OCI-M2 (cell line): ENCODE measurements around the gene ELK3.

ENCODE experiments used
- DNase-seq: peaks from one replicate; lab custom pipeline; 2025; ENCODE audit not compliant: unreplicated experiment; lab: John Stamatoyannopoulos, UW

Gene ELK3

GRCh38 chr12:96211988-96212387, 17.8 kb downstream of the ELK3 start:
- no peak for DNase-seq

GRCh38 chr12:96212456-96213375, 18.5 kb downstream of the ELK3 start:
- no peak for DNase-seq

- no peak for DNase-seq
These were observed 19.7 kb downstream of the ELK3 start for GRCh38 chr12:96213869-96214268.

GRCh38 chr12:96215919-96216273, 21.7 kb downstream of the ELK3 start:
- no peak for DNase-seq

- DNase-seq: no peak
These were observed 25.0 kb downstream of the ELK3 start for GRCh38 chr12:96218989-96219678.

GRCh38 chr12:96219700-96220206, 25.6 kb downstream of the ELK3 start:
- no peak for DNase-seq

- no peak for DNase-seq
These were observed 26.7 kb downstream of the ELK3 start for GRCh38 chr12:96220902-96221301.

- no peak for DNase-seq
These were observed 27.2 kb downstream of the ELK3 start for GRCh38 chr12:96221391-96221790.

GRCh38 chr12:96223411-96224218, 29.4 kb downstream of the ELK3 start:
- no peak for DNase-seq

GRCh38 chr12:96224219-96224615, 30.0 kb downstream of the ELK3 start:
- DNase-seq: no peak

GRCh38 chr12:96225044-96225855, 31.1 kb downstream of the ELK3 start:
- DNase-seq: no peak

GRCh38 chr12:96225994-96226399, 31.8 kb downstream of the ELK3 start:
- DNase-seq: no peak

GRCh38 chr12:96226401-96226800, 32.2 kb downstream of the ELK3 start:
- no peak for DNase-seq

- DNase-seq: no peak
These were observed 32.7 kb downstream of the ELK3 start for GRCh38 chr12:96226801-96227348.

GRCh38 chr12:96227365-96228106, 33.4 kb downstream of the ELK3 start:
- DNase-seq: no peak

GRCh38 chr12:96228566-96229248, 34.5 kb downstream of the ELK3 start:
- DNase-seq: no peak

- no peak for DNase-seq
These were observed 36.5 kb downstream of the ELK3 start for GRCh38 chr12:96230646-96231045.

- no peak for DNase-seq
These were observed 39.0 kb downstream of the ELK3 start for GRCh38 chr12:96233168-96233567.

- DNase-seq: no peak
These were observed 39.8 kb downstream of the ELK3 start for GRCh38 chr12:96233939-96234461.
